ENCODE data around the gene CPNE5. TPM values are rescaled to one million over a fixed set of nuclear protein-coding genes. Genes with fewer than 3 reads are reported as not detected.

The CPNE5 gene
- total and polyA plus RNA-seq, 3 donors from 2014 or later = 44.2 to 137 (median 97.8) TPM

DNA sequence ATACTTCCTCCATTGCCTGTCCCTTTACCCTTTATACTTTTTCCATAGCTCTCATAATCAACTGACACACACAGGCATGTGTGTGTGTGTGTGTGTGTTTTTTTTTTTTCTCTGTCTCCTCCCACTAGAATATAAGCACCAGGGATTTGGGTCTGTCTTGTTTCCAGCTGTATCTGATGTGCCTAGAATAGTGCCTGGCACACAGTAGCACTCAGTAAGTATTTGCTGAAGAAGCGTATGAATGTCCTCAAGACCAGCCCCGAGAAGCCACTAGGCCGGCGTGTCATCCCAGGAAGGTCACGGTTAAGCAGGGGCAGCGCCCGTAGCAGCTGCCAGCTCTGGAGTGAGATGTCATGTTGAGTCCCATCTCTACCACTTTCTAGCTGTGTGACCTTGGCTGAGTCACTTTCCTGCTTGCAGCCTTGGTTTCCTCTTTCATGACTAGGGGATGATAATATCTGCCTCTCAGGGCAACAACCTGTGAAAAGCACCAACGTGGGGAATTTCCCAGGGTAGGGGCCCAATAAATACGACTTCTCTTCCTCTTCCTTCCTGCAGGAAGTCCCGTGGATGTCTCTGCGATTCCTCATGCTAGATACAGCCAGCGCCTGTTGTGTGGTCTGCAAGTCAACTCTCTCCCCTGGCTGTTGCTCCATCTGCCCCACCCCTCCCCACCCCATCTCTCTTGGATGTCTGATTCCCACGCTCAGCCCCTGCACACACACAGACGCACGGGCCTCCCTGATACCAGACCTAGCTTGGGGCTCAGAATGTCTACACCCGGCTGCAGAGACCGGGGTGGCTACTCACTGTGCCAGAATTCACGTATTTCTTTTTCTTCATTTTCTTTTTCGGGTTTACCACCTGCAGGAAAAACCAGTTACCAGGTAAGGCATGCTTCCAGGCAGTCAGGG, 83.6 kb downstream of the CPNE5 start:
- no peaks in the 10 kb centered on the region for H3K36me3 ChIP-seq (ENCODE audit: low read depth, missing control alignments)
- TF ChIP-seq, protein P1, sequence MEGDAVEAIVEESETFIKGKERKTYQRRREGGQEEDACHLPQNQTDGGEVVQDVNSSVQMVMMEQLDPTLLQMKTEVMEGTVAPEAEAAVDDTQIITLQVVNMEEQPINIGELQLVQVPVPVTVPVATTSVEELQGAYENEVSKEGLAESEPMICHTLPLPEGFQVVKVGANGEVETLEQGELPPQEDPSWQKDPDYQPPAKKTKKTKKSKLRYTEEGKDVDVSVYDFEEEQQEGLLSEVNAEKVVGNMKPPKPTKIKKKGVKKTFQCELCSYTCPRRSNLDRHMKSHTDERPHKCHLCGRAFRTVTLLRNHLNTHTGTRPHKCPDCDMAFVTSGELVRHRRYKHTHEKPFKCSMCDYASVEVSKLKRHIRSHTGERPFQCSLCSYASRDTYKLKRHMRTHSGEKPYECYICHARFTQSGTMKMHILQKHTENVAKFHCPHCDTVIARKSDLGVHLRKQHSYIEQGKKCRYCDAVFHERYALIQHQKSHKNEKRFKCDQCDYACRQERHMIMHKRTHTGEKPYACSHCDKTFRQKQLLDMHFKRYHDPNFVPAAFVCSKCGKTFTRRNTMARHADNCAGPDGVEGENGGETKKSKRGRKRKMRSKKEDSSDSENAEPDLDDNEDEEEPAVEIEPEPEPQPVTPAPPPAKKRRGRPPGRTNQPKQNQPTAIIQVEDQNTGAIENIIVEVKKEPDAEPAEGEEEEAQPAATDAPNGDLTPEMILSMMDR (IDR thresholded peaks at IDR 0.05) = no peak
- TF ChIP-seq POLR2A (IDR thresholded peaks at IDR 0.05) = no peak
- no peak overlapping the region for H3K27ac ChIP-seq
- no peaks in the 10 kb centered on the region for H3K9me3 ChIP-seq
- no peaks in the 10 kb centered on the region for H3K27me3 ChIP-seq
- WGBS, 2 donors = 79 to 86% methylated on average over 19 of the region's 19 CpGs
- intact Hi-C loops (cut with DNase I; ENCODE audit: low total_unique reads) = loop anchor here (10.0 kb wide), 1 partner anchor 131 kb away; no protein-coding TSS in a partner anchor
- DNase-seq = no peak
- H3K4me3 ChIP-seq = no peak overlapping the region
- H3K4me1 ChIP-seq = no peaks in the 10 kb centered on the region

- no peaks in the 10 kb centered on the region for H3K4me1 ChIP-seq
- 93 to 97% methylated on average over 9 of the region's 9 CpGs for WGBS, 2 donors
- TF ChIP-seq, protein P1 (IDR thresholded peaks at IDR 0.05) = no peak
- TF ChIP-seq POLR2A (IDR thresholded peaks at IDR 0.05) = no peak
Measured at GRCh38 chr6:36754582-36755434, 84.4 kb downstream of the CPNE5 start.

DNA sequence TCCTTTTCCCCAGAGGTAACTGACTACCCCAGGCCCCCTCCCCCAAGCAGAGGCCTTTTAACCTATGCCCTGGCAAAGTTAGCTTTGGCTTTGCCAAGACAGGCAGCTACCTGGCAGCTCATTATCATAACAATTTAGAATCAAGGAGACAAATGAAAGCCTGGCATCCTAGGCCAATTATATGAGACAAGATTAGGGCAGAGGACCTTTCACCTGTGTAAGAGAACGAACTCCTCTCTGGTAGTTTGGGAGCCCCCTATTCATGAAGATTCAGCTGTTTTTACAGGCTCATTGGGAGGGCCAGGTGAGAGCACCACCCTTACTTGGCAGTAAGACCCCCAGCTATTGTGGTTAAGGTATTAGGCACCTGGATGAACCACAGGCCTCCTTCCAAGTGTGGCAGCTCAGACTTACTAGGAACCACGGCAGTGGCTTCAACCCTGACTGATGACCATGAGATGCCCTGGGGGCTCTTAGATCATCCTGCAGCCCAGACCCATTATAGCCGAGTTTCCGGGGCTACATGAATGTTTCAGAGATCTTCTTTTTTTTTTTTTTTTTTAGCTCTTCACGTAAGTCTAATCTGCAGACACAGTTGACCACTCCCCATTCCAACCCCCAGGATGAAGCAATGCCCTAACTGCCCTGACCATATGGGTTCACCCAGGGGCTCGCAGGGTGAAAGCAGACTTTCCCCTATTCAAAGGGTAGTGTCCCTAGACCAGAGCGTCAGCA, 85.4 kb downstream of the CPNE5 start:
- TF ChIP-seq, protein P1 (IDR thresholded peaks at IDR 0.05) = no peak
- TF ChIP-seq POLR2A (IDR thresholded peaks at IDR 0.05) = no peak
- intact Hi-C loops (cut with DNase I; ENCODE audit: low total_unique reads) = loop anchor here (10.0 kb wide), 1 partner anchor 129 kb away; no protein-coding TSS in a partner anchor
- no peak overlapping the region for H3K4me3 ChIP-seq
- H3K27ac ChIP-seq = no peak overlapping the region
- WGBS, 2 donors = 91 to 95% methylated on average over 7 of the region's 7 CpGs
- no peak for DNase-seq
- no peaks in the 10 kb centered on the region for H3K36me3 ChIP-seq (ENCODE audit: low read depth, missing control alignments)
- no peaks in the 10 kb centered on the region for H3K9me3 ChIP-seq
- no peaks in the 10 kb centered on the region for H3K27me3 ChIP-seq
- H3K4me1 ChIP-seq = no peaks in the 10 kb centered on the region

More at GRCh38 chr6:36754582-36755434, 84.4 kb downstream of the CPNE5 start:
- no peak overlapping the region for H3K4me3 ChIP-seq
- intact Hi-C loops (cut with DNase I; ENCODE audit: low total_unique reads) = loop anchor here (10.0 kb wide), 1 partner anchor 130 kb away; no protein-coding TSS in a partner anchor
- H3K27me3 ChIP-seq = no peaks in the 10 kb centered on the region
- no peaks in the 10 kb centered on the region for H3K36me3 ChIP-seq (ENCODE audit: low read depth, missing control alignments)
- no peaks in the 10 kb centered on the region for H3K9me3 ChIP-seq
- no peak for DNase-seq
- no peak overlapping the region for H3K27ac ChIP-seq

- DNase-seq = no peak
- intact Hi-C loops (cut with DNase I; ENCODE audit: low total_unique reads) = loop anchor here (10.0 kb wide), 1 partner anchor 128 kb away; no protein-coding TSS in a partner anchor
- H3K27me3 ChIP-seq = no peaks in the 10 kb centered on the region
- no peak overlapping the region for H3K27ac ChIP-seq
- TF ChIP-seq, protein P1 (IDR thresholded peaks at IDR 0.05) = no peak
- TF ChIP-seq POLR2A (IDR thresholded peaks at IDR 0.05) = no peak
- 71 to 94% methylated on average over 3 to 6 of the region's 6 CpGs for WGBS, 2 donors
- no peaks in the 10 kb centered on the region for H3K9me3 ChIP-seq
- no peak overlapping the region for H3K4me3 ChIP-seq
- no peaks in the 10 kb centered on the region for H3K36me3 ChIP-seq (ENCODE audit: low read depth, missing control alignments)
- H3K4me1 ChIP-seq = no peaks in the 10 kb centered on the region
Measured at GRCh38 chr6:36752886-36753506, 86.2 kb downstream of the CPNE5 start.
